LoVo (cell line): ENCODE data around the gene DGKD.

Experiments
- DNase-seq: peaks from one replicate; pipeline ENCODE4 v3.0.0-alpha.2; 2016; ENCODE audit warnings: low spot score

Gene DGKD

DNA sequence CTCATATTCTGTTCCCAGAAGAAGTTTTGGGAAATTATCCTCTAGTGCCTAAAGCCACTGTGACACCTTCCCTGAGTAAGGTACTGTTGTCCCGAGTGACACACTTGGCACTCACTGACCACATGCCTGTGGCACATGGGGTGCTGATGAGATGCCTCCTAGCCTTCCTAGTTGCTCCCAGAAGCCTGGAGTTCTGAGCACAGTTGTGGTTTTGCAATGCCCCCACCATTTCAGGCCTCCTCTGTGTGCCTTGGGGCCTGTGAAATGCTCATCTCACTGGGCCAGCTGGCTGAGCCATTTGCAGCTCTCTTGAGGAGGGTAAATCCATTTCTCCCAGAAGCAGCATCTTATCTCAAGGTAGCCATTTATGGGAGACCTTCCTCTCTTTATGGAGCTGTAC lies 91.8 kb downstream of the DGKD start:
- DNase-seq, result no peak

DNA sequence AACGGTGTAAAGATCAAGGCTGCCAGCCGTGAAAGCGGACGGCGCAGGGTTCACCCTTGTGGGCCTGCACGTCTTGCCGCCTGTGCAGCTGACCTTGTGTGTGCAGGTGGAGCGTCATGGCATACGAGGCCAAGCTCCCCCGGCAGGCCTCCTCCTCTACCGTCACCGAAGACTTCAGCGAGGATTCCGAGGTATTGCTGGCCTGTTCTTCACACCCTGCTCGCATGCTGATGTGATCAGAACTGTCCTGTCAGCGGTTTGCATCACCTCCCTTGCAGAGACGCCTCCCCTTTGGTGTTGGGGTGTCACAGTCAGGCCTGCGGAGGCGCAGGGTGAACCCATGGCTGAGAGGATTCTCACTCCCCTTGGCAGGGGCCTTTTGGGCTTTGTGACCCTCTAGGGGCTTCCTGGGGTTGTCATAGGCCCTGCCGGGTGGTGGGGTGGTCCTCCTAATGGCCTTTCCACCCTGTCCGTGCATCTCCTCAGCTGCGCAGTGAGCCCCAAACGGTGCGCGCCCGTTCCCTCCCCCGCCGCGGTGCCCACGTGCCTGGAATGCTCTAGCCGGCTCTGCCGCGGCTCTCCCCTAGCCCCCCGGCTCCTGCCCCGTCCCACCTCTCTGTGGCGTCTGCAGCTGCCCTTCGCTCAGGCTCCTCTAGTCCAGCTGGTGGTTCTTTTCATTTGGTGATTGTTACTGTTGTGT lies 92.5 kb downstream of the DGKD start:
- no peak for DNase-seq

DNA sequence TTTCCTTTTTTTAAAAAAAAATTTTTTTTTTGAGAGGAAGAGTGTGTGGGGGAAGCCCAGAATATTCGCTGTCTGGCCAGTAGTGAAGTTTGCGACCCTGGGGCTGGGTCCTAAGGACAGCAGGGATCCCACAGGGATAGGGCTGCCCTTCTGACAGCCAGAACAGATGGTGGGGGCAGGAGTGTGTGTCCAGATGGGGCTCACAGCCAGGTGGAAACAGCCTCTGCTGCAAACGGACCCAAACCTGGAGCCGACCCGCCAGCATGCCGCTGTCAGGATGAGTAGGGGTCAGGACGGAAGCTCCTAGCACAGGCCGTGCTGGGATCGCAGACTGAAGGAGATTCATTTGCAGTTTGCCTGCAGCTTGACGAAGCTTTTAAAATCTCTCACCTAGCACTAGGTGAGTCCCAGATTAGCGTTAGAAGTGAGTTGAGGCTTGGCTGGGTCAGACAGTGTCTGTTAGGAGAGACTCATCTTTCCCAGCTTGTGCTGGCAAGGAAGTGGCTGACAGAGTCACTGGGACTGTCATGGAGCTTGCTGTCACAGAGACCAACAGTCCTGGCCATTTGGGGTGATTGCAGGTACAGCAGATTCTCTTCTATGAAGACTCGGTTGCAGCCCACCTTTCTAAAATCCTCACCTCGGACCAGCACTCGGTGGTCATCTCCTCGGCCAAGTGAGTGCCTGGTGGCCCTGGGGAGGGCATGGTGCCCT lies 93.4 kb downstream of the DGKD start:
- no peak for DNase-seq

GRCh38 chr2:233448220-233448559 lies 93.9 kb downstream of the DGKD start:
- DNase-seq, result no peak

DNA sequence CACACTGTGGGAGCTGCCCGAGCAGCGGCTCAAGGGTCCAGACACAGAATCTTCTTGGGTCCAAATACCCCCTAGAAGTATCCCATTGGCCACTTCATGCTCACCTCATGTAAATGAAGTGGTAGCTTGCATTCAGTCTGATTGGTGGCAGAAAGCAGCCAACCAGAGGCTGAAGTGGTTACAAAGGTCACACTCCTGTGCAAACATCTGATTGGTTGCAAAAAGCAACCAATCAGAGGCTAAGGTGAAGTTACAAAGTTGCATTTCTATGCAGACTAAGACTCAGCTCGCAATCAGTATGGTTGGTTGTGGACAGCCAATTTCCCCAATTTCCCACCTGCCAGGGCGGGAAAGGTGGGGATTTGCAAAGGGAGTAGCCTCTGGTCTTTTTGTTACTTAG lies 94.3 kb downstream of the DGKD start:
- no peak for DNase-seq

DNA sequence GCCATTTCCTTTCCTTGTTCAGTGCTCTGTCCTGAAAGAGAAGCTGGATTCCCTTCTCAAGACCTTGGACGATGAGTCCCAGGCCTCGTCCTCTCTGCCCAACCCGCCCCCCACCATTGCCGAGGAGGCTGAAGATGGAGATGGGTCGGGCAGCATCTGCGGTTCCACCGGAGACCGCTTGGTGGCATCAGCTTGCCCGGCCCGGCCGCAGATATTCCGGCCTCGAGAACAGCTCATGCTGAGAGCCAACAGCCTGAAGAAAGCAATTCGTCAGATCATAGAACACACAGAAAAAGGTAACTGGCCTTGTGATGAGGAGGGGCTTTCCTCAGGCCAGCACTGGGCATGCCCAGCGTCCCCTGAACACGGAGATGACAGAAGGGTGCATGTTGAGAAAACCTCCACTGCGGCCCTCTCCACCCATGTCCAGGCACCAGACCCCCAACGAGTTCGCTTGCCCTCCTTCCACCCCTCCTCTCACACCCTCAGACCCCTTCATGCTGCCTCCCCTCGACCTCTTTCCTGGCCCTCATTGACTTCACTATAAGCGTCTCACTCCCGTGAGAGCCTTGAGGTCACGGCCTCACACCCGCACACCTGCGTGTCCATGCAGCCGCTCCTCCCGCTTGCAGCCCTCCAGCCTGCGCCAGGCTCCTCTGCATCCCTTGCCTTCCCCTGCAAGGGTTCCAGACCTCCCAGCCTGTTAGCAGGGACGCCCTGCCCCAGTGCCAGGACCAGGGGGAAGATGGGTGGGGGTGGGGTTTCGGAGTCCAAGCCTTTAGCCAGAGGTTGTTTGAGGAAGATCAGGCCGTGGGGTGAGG lies 95.0 kb downstream of the DGKD start:
- DNase-seq, result no peak

DNA sequence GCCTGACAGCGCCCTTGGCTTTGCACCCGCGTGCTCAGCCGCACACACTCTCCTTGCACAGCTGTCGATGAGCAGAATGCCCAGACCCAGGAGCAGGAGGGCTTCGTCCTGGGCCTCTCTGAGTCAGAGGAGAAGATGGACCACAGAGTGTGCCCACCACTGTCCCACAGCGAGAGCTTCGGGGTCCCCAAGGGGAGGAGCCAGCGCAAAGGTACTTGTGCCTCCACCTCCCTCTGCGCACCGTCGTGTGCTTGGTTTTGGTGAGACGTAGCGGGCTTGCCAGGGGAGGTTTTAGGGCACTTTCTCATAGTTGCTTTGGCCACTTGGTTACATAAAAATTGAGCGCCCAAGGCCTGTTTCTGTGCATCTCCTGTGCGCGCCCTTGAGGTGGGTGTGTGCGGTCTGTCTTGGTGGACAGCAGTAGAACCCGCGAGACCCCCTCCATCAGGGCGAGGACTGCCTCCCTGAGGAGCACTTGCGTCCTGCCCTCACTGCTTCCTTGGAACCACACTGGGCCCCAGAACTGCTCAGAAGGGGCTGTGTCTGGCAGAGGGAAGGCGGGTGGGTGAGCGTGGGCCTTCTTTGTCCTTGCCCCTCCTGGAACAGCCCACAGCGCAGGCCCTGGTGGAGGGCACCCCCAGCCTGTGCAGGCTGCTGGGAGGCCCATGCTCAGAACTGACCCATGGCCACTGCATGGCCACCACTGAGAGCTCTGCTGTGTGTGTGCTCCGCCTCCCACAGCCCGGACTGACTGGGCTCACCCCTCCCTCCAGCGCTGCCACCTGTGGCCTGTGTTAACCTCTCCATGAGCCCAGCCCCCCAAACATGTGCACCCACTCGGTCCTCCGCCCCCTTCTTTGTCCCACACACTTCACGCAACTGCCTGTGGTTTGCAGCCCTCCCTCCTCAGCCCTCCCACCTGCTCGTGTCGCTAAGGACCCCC lies 95.9 kb downstream of the DGKD start:
- DNase-seq, result no peak

DNA sequence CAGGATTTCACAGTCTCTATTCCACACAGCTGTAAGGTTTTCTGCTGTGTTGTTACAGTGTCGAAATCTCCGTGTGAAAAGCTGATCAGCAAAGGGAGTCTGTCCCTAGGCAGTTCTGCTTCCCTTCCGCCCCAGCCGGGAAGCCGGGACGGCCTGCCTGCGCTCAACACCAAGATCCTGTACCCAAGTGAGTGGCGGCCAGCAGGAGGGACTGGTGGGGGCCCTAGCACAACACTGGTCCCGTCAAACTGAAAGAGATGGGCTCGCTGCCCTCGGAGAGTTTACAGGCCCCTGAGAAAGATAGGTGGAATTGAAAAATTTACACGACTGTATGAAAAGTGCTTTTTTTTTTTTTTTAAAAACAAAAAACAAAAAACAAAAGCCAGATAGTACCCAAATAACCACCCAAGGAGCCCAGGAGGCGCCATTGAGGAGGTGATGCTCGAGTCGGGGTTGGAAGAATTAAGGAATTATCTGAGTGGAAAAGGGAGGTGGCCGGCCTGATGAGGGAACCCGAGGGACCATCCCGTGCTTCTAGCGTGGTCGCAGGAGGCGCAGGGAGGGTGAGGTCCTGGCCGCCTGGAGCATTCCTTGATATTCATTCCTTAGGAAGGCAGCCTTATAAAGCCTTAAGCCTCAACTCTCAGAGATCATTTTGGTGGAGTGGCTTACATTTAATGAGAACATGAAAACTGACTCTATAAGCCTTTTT lies 96.7 kb downstream of the DGKD start:
- DNase-seq, result no peak

DNA sequence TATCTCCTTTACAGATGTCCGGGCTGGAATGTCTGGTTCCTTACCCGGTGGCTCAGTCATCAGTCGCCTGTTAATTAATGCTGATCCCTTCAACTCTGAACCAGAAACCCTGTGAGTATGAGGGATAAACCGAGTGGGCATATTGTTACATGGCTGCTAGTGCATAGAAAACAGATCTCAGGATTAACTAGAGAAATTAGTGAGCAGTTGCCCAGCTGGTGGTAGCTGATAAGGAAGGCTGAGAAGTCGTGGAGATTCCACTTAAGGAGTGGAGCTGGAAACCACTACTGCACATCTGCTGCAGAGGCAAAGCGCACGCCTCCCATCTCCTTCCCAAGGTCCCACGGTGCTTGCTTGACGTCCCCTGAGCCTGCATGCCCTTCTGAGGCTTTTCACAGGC lies 97.7 kb downstream of the DGKD start:
- no peak for DNase-seq

GRCh38 chr2:233453111-233453915 lies 99.0 kb downstream of the DGKD start:
- no peak for DNase-seq

DNA sequence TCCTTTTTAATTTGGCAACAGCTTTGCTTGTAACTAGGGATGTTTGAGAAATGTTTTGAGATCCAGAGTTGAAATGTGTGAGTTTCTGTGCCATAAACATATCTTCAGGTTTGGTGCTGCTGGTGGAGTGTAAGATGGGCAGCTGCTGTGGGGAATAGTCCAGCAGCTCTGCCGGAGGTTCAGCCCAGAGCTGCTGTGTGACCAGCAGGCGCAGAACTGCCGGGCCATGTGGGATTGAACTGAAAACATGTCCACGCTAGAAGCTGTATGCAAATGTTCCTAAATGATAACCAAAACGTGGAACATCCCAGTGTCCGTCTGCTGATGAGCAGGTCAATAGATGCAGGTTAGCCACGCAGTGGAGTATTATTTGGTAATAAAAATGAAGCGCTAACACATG lies 99.6 kb downstream of the DGKD start:
- no peak for DNase-seq

DNA sequence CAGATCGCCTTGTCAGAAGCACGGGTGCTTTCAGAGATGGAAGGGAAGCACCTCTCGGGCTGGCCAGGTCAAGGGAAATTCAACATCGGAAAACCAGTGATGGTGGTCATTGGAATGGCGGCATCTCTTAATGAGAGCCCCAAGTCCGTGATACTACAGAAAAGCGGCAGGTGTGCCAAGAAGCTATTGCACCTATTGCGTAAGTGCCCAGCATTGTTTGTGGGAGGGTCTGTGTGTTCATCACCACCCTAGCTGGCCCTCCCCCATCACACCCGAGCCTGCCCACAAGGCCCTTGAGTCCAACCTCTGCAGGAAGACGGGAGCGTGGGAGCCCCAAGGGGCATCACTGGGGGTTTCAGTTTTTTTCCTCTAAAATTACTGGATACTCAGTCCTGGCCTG lies 100.7 kb downstream of the DGKD start:
- no peak for DNase-seq

- DNase-seq, result no peak
Measured at GRCh38 chr2:233455491-233455890, 101.2 kb downstream of the DGKD start.

- DNase-seq, result no peak
Measured at GRCh38 chr2:233456111-233456510, 101.8 kb downstream of the DGKD start.

- no peak for DNase-seq
Measured at GRCh38 chr2:233456934-233457333, 102.6 kb downstream of the DGKD start.

DNA sequence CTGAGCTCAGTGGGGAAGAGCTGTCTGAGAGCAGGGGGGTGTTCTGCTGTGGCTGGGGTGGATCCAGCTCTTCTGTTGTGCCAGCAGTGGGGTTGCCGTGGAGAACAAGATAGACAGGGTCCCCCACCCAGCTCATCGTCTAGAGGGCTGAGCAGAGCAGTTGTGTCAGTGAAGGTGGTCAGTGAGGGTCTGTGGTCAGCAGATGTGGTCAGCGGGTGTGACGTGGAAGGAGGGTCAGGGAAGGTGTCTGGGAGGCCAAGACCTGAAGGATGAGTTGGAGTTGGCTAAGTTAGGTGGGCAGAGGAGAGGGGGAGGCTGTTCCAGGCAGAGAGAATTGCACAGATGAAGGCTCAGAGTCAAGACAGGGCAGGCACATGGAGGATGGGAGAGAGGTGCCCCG lies 103.1 kb downstream of the DGKD start:
- DNase-seq, result no peak

DNA sequence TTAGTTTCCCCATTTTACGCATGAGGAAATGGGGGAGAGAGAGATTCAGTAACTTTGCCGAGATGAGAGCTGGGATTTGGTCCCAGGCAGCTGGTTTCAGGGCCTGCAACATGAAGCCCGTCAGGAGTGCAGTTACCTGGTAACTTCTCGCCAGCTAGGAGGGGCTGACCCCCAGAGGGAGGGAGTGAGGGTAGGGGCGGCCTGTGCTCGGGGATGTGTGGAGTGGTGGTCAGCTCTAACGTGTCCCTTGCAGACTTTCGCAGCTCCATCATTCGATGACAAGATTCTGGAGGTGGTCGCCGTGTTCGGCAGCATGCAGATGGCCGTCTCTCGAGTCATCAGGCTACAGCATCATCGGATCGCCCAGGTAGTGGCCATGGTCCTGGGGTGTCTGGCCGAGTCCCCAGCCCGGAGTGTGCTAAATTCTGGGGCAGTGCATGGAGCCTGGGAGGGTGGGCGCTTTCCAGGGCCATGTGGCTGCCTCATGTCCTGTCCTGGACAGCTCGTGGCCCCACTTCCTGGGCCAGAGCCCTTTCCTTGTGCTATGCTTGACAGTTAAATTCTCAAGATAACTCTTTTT lies 103.8 kb downstream of the DGKD start:
- DNase-seq, result no peak

- no peak for DNase-seq
Measured at GRCh38 chr2:233458826-233459225, 104.5 kb downstream of the DGKD start.

DNA sequence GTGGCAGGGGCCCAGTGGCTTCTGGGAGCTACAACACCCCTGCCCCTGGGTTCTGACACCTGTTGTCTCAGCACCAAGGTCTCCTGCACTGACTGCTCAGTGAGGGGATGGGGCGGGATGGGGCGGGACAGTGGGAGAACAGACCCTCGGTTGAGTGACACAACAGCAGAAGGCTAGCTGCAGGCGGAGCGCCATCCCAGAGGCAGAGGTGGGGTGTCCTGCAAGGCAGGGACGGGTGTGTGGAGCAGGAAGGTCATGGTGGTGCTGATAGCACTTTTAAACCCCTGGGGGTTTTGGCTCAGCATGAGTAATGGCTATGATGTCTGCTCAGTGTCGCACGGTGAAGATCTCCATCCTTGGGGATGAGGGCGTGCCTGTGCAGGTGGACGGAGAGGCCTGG lies 105.1 kb downstream of the DGKD start:
- DNase-seq, result no peak
